Panc1 (cell line): ENCODE data around the gene NR6A1. TPM values are rescaled to one million over a fixed set of nuclear protein-coding genes. Genes with fewer than 3 reads are reported as not detected.

Source experiments
- ATAC-seq: fragments of 200-7000 bp; cut with Tn5 transposase; 2 replicates; pipeline ENCODE4 v1.9.1; 2020; ENCODE audit warnings: mild to moderate bottlenecking, moderate library complexity
- BruUV-seq: library from RNA; stranded (reverse); fragments of 400-500 nt; replicated peaks from 2 replicates; lab custom pipeline; 2021; lab: Mats Ljungman, UMichigan
- CTCF ChIA-PET: fragments of 300-600 bp; sonication (Branson Sonifier 250); formaldehyde crosslinking; loops from one replicate; lab custom pipeline; 2022; ENCODE audit warnings: antibody characterized with exemption; lab: Charles Lee
- POLR2A ChIA-PET: fragments of 300-600 bp; sonication (Branson Sonifier 250); formaldehyde crosslinking; loops from one replicate; lab custom pipeline; 2022; ENCODE audit warnings: antibody characterized with exemption; lab: Charles Lee
- DNase-seq: peaks from one replicate; pipeline ENCODE4 v3.0.0-alpha.2; 2010; ENCODE audit warnings: low read depth, low spot score
- H3K27ac ChIP-seq: 2 replicates; pipeline ENCODE4 v1.5.1; 2011; ENCODE audit warnings: mild to moderate bottlenecking, low read length, inconsistent platforms
- H3K27me3 ChIP-seq: fragments of 200-500 bp; sonication (Bioruptor generic); 2 replicates; pipeline ENCODE4 v1.6.0; 2014; ENCODE audit warnings: low read length, inconsistent platforms; ENCODE audit not compliant: control insufficient read depth, insufficient read depth
- H3K36me3 ChIP-seq: fragments of 200-500 bp; sonication (Bioruptor generic); 2 replicates; pipeline ENCODE4 v1.5.1; 2014; ENCODE audit warnings: inconsistent platforms, mild to moderate bottlenecking, low read length, moderate library complexity; ENCODE audit not compliant: control insufficient read depth, insufficient read depth
- H3K4me1 ChIP-seq: 2 replicates; pipeline ENCODE4 v1.5.1; 2011; ENCODE audit warnings: inconsistent platforms, mild to moderate bottlenecking, low read length, moderate library complexity; ENCODE audit not compliant: control insufficient read depth, insufficient read depth
- H3K4me3 ChIP-seq, 2 experiments: 2 replicates each; pipeline ENCODE4 v1.5.1; 2011 to 2012; ENCODE audit warnings: low read depth in 2 of 2, low read length in 2 of 2, mild to moderate bottlenecking in 2 of 2, inconsistent platforms in 1 of 2, moderate library complexity in 1 of 2
- H3K9me3 ChIP-seq: fragments of 200-500 bp; sonication (Bioruptor generic); 2 replicates; pipeline ENCODE4 v1.5.1; 2014; ENCODE audit warnings: low read depth, mild to moderate bottlenecking, inconsistent platforms, low read length, moderate library complexity; ENCODE audit not compliant: control insufficient read depth, insufficient read depth
- POLR2AphosphoS5 ChIP-seq: IDR thresholded peaks from 2 replicates; pipeline ENCODE4 v1.6.1; 2012; ENCODE audit warnings: mild to moderate bottlenecking, low read depth, low read length, moderate library complexity
- SIN3A ChIP-seq: IDR thresholded peaks from 2 replicates; pipeline ENCODE4 v1.6.1; 2012; ENCODE audit warnings: low read depth, mild to moderate bottlenecking, low read length, moderate library complexity, borderline replicate concordance; ENCODE audit not compliant: insufficient read depth
- TCF7L2 ChIP-seq: IDR thresholded peaks from 2 replicates; pipeline ENCODE4 v1.6.1; 2011; ENCODE audit warnings: mild to moderate bottlenecking, low read depth, low read length, inconsistent platforms
- in situ Hi-C: cut with HindIII; loops from 2 replicates; pipeline ENCODE4 v1.10.0; 2016; ENCODE audit warnings: low sequenced_read_pairs, low pct_unique_long_range_greater_than_20kb
- intact Hi-C: fragments of 100-400 bp; cut with micrococcal nuclease; formaldehyde crosslinking; loops from one replicate; pipeline ENCODE4 v1.10.0; 2022; ENCODE audit not compliant: unreplicated experiment
- total RNA-seq: library from RNA; stranded (reverse); gene quantifications from one replicate; pipeline ENCODE4 v1.2.1, GENCODE V29; 2021; ENCODE audit not compliant: unreplicated experiment
- TF ChIP-seq, protein P1 (sequence below), 2 experiments: IDR thresholded peaks; 2 replicates each; pipeline ENCODE4 v1.6.1; 2011 to 2012; ENCODE audit warnings: low read depth in 2 of 2, control low read depth in 1 of 2, low read length in 1 of 2, mild to moderate bottlenecking in 1 of 2, moderate library complexity in 1 of 2; ENCODE audit not compliant: insufficient read depth in 1 of 2
- TF ChIP-seq, protein P2 (sequence below): fragments of 450-650 bp; IDR thresholded peaks from 2 replicates; pipeline ENCODE4 v1.5.1; 2017; ENCODE audit warnings: mild to moderate bottlenecking

Gene NR6A1
- total RNA-seq, 1 experiment from 2014 or later, result 7.6 TPM

DNA sequence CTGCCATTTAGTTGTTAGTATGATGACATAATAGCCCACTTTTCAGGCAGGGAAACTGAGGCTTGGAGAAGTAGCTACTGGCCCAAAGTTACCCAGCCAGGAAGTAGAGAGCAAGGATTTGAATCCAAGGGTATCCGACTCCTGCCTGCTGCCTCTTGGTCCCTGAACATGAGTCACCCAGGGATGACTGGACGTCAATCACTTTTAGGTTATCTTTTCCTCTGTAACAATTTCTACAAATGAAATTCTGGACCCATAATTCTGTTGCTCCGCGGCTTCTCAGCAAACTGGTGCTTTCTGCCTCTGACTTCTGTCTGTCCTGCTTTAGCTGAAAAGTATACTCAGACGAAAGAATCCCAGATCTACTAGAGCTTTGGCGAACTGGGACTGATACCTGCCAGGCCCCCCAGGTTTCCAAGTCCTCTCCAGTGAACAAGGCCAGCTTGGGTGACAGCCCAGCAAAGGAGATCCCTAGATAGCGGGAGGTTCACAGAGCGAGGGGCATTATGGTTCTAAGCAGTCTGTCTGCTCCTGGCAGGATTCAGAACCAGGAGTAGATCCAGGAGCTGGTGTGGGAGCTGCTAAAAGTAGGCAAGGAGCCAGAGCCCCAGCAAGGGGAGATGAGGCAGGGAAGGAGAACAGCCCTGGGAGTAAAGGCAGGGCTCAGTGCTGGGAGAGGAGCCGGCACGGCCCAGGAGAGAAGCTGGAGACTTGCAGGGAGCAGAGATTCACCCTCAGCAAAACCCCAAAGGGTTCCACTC lies 26.4 kb upstream of the NR6A1 start:
- TF ChIP-seq SIN3A, result no peak
- TF ChIP-seq, protein P1, sequence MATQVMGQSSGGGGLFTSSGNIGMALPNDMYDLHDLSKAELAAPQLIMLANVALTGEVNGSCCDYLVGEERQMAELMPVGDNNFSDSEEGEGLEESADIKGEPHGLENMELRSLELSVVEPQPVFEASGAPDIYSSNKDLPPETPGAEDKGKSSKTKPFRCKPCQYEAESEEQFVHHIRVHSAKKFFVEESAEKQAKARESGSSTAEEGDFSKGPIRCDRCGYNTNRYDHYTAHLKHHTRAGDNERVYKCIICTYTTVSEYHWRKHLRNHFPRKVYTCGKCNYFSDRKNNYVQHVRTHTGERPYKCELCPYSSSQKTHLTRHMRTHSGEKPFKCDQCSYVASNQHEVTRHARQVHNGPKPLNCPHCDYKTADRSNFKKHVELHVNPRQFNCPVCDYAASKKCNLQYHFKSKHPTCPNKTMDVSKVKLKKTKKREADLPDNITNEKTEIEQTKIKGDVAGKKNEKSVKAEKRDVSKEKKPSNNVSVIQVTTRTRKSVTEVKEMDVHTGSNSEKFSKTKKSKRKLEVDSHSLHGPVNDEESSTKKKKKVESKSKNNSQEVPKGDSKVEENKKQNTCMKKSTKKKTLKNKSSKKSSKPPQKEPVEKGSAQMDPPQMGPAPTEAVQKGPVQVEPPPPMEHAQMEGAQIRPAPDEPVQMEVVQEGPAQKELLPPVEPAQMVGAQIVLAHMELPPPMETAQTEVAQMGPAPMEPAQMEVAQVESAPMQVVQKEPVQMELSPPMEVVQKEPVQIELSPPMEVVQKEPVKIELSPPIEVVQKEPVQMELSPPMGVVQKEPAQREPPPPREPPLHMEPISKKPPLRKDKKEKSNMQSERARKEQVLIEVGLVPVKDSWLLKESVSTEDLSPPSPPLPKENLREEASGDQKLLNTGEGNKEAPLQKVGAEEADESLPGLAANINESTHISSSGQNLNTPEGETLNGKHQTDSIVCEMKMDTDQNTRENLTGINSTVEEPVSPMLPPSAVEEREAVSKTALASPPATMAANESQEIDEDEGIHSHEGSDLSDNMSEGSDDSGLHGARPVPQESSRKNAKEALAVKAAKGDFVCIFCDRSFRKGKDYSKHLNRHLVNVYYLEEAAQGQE (IDR thresholded peaks at IDR 0.05; ENCODE audit: insufficient read depth in 1 of 2, low read depth in 2 of 2, low read length in 1 of 2), result no peak
- TF ChIP-seq POLR2AphosphoS5, result no peak
- TF ChIP-seq, protein P2, sequence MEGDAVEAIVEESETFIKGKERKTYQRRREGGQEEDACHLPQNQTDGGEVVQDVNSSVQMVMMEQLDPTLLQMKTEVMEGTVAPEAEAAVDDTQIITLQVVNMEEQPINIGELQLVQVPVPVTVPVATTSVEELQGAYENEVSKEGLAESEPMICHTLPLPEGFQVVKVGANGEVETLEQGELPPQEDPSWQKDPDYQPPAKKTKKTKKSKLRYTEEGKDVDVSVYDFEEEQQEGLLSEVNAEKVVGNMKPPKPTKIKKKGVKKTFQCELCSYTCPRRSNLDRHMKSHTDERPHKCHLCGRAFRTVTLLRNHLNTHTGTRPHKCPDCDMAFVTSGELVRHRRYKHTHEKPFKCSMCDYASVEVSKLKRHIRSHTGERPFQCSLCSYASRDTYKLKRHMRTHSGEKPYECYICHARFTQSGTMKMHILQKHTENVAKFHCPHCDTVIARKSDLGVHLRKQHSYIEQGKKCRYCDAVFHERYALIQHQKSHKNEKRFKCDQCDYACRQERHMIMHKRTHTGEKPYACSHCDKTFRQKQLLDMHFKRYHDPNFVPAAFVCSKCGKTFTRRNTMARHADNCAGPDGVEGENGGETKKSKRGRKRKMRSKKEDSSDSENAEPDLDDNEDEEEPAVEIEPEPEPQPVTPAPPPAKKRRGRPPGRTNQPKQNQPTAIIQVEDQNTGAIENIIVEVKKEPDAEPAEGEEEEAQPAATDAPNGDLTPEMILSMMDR, result no peak
- TF ChIP-seq TCF7L2, result no peak
- no peaks in the 10 kb centered on the region for H3K36me3 ChIP-seq
- intact Hi-C loops (no loop called here), in situ Hi-C loops (no loop called here)
- H3K4me1 ChIP-seq, result no peaks in the 10 kb centered on the region
- H3K27ac ChIP-seq, result no peak overlapping the region
- ChIA-PET CTCF (interaction anchor here (1.8 kb wide), 1 partner anchor 55 kb away, joined by 7 read pairs; the partner anchor contains the start of gene WDR38), POLR2A (no interaction called here)
- BruUV-seq, result no TSS peak
- H3K9me3 ChIP-seq, result no peaks in the 10 kb centered on the region
- H3K27me3 ChIP-seq, result no peaks in the 10 kb centered on the region
- no peak overlapping the region for H3K4me3 ChIP-seq
- DNase-seq, result no peak
- ATAC-seq, result no peak

GRCh38 chr9:124795881-124796431 lies 24.8 kb upstream of the NR6A1 start:
- no peaks in the 10 kb centered on the region for H3K27me3 ChIP-seq
- H3K27ac ChIP-seq, result no peak overlapping the region
- no peaks in the 10 kb centered on the region for H3K4me1 ChIP-seq
- ChIA-PET CTCF (interaction anchor here (1.8 kb wide), 1 partner anchor 57 kb away, joined by 7 read pairs; the partner anchor contains the start of gene WDR38), POLR2A (interaction anchor here (0.5 to 0.6 kb wide), 3 partner anchors 16 to 142 kb away, joined by 3 to 10 read pairs (median 3); no protein-coding TSS in a partner anchor)
- no peak overlapping the region for H3K4me3 ChIP-seq
- intact Hi-C loops (no loop called here), in situ Hi-C loops (no loop called here)
- ATAC-seq, result no peak
- DNase-seq, result no peak
- BruUV-seq, result no TSS peak
- TF ChIP-seq TCF7L2, result no peak
- TF ChIP-seq, protein P2, result no peak
- TF ChIP-seq POLR2AphosphoS5, result no peak
- TF ChIP-seq, protein P1 (IDR thresholded peaks at IDR 0.05; ENCODE audit: insufficient read depth in 1 of 2, low read depth in 2 of 2, low read length in 1 of 2), result no peak
- no peak for TF ChIP-seq SIN3A
- no peaks in the 10 kb centered on the region for H3K9me3 ChIP-seq
- H3K36me3 ChIP-seq, result no peaks in the 10 kb centered on the region
